Left ventricle myocardium inferior (tissue), 1 donor: ENCODE measurements around the gene SDK2. TPM values are rescaled to one million over a fixed set of nuclear protein-coding genes. Genes with fewer than 3 reads are reported as not detected.

ENCODE experiments used
- DNase-seq: peaks from one replicate; pipeline ENCODE4 v3.0.0-alpha.2; 2020
- H3K27ac ChIP-seq: fragments of 200-600 bp; replicated peaks from 2 replicates; pipeline ENCODE4 v1.8.0; 2021
- H3K27me3 ChIP-seq: fragments of 200-600 bp; 2 replicates; pipeline ENCODE4 v1.8.0; 2021; ENCODE audit warnings: low read depth
- H3K36me3 ChIP-seq: fragments of 200-600 bp; 2 replicates; pipeline ENCODE4 v1.8.0; 2021
- H3K4me1 ChIP-seq: fragments of 200-600 bp; 2 replicates; pipeline ENCODE4 v1.8.0; 2021
- H3K4me3 ChIP-seq: fragments of 200-600 bp; 2 replicates; pipeline ENCODE4 v1.8.0; 2021; ENCODE audit warnings: mild to moderate bottlenecking, moderate library complexity
- H3K9me3 ChIP-seq: fragments of 200-600 bp; replicated peaks from 2 replicates; pipeline ENCODE4 v1.8.0; 2021
- CTCF ChIP-seq: fragments of 200-600 bp; IDR thresholded peaks from 2 replicates; pipeline ENCODE4 v1.8.0; 2021; ENCODE audit warnings: antibody characterized with exemption, mild to moderate bottlenecking, borderline replicate concordance
- intact Hi-C: fragments of 100-400 bp; cut with micrococcal nuclease; formaldehyde crosslinking; loops from one replicate; pipeline ENCODE4 v1.11.0; 2022
- total RNA-seq: library from RNA; stranded (reverse); fragmentation: NEBNext Ultra II Directional; extraction: Animal tissue kit (Norgen Biotek cat#: 25700); gene quantifications from one replicate; pipeline ENCODE4 v1.2.1, GENCODE V29; 2021
- donor health status: DM: no; HTN: yes; CAD: no; lungs with severe emphysema.

The SDK2 gene
- total RNA-seq, 1 donor from 2014 or later = 2.2 TPM

GRCh38 chr17:73305845-73306836 is 338.1 kb downstream of the SDK2 start:
- no peak for TF ChIP-seq CTCF
- Histone ChIP-seq H3K4me1 (peaks cover 98% of the 10 kb centered on the region), H3K36me3 (no peaks in the 10 kb centered on the region), H3K9me3 (no peaks in the 10 kb centered on the region), H3K27me3 (no peaks in the 10 kb centered on the region), H3K4me3 (peak overlapping the region; percentile 81), H3K27ac (peak overlapping the region; percentile 98)
- intact Hi-C loops = no loop called here
- DNase-seq = no peak

- peak; percentile 59 for TF ChIP-seq CTCF
- H3K4me1 ChIP-seq = peaks cover 100% of the 10 kb centered on the region
- H3K4me3 ChIP-seq = peak overlapping the region; percentile 81
- DNase-seq = peak; percentile 68
- no peaks in the 10 kb centered on the region for H3K9me3 ChIP-seq
- peak overlapping the region; percentile 98 for H3K27ac ChIP-seq
- no peaks in the 10 kb centered on the region for H3K36me3 ChIP-seq
- no peaks in the 10 kb centered on the region for H3K27me3 ChIP-seq
- intact Hi-C loops = no loop called here
These were observed 339.1 kb downstream of the SDK2 start for GRCh38 chr17:73304971-73305812.

GRCh38 chr17:73304438-73304837 is 339.8 kb downstream of the SDK2 start:
- no peak for DNase-seq
- peak overlapping the region; percentile 81 for H3K4me3 ChIP-seq
- intact Hi-C loops = no loop called here
- H3K36me3 ChIP-seq = no peaks in the 10 kb centered on the region
- TF ChIP-seq CTCF = no peak
- no peaks in the 10 kb centered on the region for H3K27me3 ChIP-seq
- peak overlapping the region; percentile 98 for H3K27ac ChIP-seq
- no peaks in the 10 kb centered on the region for H3K9me3 ChIP-seq
- H3K4me1 ChIP-seq = peaks cover 100% of the 10 kb centered on the region

GRCh38 chr17:73302189-73302588 is 342.1 kb downstream of the SDK2 start:
- H3K27me3 ChIP-seq = no peaks in the 10 kb centered on the region
- no peaks in the 10 kb centered on the region for H3K36me3 ChIP-seq
- DNase-seq = no peak
- peak overlapping the region; percentile 59 for H3K27ac ChIP-seq
- peaks cover 99% of the 10 kb centered on the region for H3K4me1 ChIP-seq
- H3K9me3 ChIP-seq = no peaks in the 10 kb centered on the region
- no peak overlapping the region for H3K4me3 ChIP-seq
- intact Hi-C loops = no loop called here
- TF ChIP-seq CTCF = no peak

GRCh38 chr17:73301369-73301768 is 342.9 kb downstream of the SDK2 start:
- H3K9me3 ChIP-seq = no peaks in the 10 kb centered on the region
- H3K4me1 ChIP-seq = peaks cover 95% of the 10 kb centered on the region
- no peak for TF ChIP-seq CTCF
- no peaks in the 10 kb centered on the region for H3K27me3 ChIP-seq
- intact Hi-C loops = no loop called here
- no peaks in the 10 kb centered on the region for H3K36me3 ChIP-seq
- no peak overlapping the region for H3K4me3 ChIP-seq
- H3K27ac ChIP-seq = peak overlapping the region; percentile 59
- no peak for DNase-seq
